Hepatocyte (in vitro differentiated cells): Measurements from ENCODE around the gene PDE4D. TPM values are rescaled to one million over a fixed set of nuclear protein-coding genes. Genes with fewer than 3 reads are reported as not detected.

Source experiments
- DNase-seq: peaks from one replicate; pipeline ENCODE4 v3.0.0-alpha.2; 2016; ENCODE audit warnings: low spot score
- H2AFZ ChIP-seq: fragments of 200-600 bp; sonication (generic); 2 replicates; pipeline ENCODE4 v1.6.0; 2016; ENCODE audit warnings: antibody characterized with exemption, mild to moderate bottlenecking
- H3K27ac ChIP-seq: fragments of 200-600 bp; sonication (generic); 2 replicates; pipeline ENCODE4 v1.5.1; 2016; ENCODE audit warnings: mild to moderate bottlenecking
- H3K27me3 ChIP-seq: fragments of 200-600 bp; sonication (generic); 2 replicates; pipeline ENCODE4 v1.6.1; 2016
- H3K36me3 ChIP-seq: fragments of 200-600 bp; sonication (generic); replicated peaks from 2 replicates; pipeline ENCODE4 v1.5.1; 2016; ENCODE audit warnings: low read depth; ENCODE audit not compliant: insufficient read depth
- H3K4me1 ChIP-seq: fragments of 200-600 bp; sonication (generic); 2 replicates; pipeline ENCODE4 v1.5.1; 2016; ENCODE audit warnings: mild to moderate bottlenecking, moderate library complexity; ENCODE audit not compliant: insufficient read depth
- H3K4me2 ChIP-seq: fragments of 200-600 bp; sonication (generic); 2 replicates; pipeline ENCODE4 v1.6.0; 2016
- H3K4me3 ChIP-seq: fragments of 200-600 bp; sonication (generic); 2 replicates; pipeline ENCODE4 v1.5.1; 2016; ENCODE audit warnings: mild to moderate bottlenecking
- H3K79me2 ChIP-seq: fragments of 200-600 bp; sonication (generic); 2 replicates; pipeline ENCODE4 v1.6.0; 2017; ENCODE audit warnings: mild to moderate bottlenecking
- H3K9me2 ChIP-seq: fragments of 200-600 bp; sonication (generic); replicated peaks from 2 replicates; pipeline ENCODE4 v1.6.0; 2017; ENCODE audit warnings: mild to moderate bottlenecking; ENCODE audit not compliant: insufficient read depth
- H3K9me3 ChIP-seq: fragments of 200-600 bp; sonication (generic); 2 replicates; pipeline ENCODE4 v1.5.1; 2016; ENCODE audit warnings: low read depth, mild to moderate bottlenecking
- H4K20me1 ChIP-seq: fragments of 200-600 bp; sonication (generic); 2 replicates; pipeline ENCODE4 v1.6.0; 2016; ENCODE audit warnings: mild to moderate bottlenecking; ENCODE audit not compliant: insufficient read depth, poor library complexity, severe bottlenecking
- EZH2 ChIP-seq: fragments of 200-600 bp; sonication (generic); IDR thresholded peaks from 2 replicates; pipeline ENCODE4 v1.6.1; 2016; ENCODE audit warnings: antibody characterized with exemption, mild to moderate bottlenecking, borderline replicate concordance
- EZH2phosphoT487 ChIP-seq: fragments of 200-600 bp; sonication (generic); IDR thresholded peaks from one replicate; pipeline ENCODE4 v1.6.1; 2018; ENCODE audit warnings: antibody characterized with exemption, mild to moderate bottlenecking, low read depth, moderate library complexity; ENCODE audit not compliant: unreplicated experiment, severe bottlenecking
- WGBS: methylation state at CpG from one replicate; pipeline ENCODE4 v1.1.6; 2016; ENCODE audit warnings: low lambda C conversion rate; ENCODE audit errors: missing lambda C conversion rate; 5-methylcytosine and 5-hydroxymethylcytosine counted together
- polyA plus RNA-seq: library from polyadenylated mRNA; unstranded; fragments of >200 nt; fragmentation: Nextera tagmentation; extraction: Ambion mirVana; gene quantifications from 2 replicates; pipeline ENCODE4 v1.2.1, GENCODE V29; 2016
- total RNA-seq: library from RNA; depleted of rRNA; stranded (reverse); fragments of >200 nt; gene quantifications from 2 replicates; pipeline ENCODE4 v1.2.3, GENCODE V29; 2014
- TF ChIP-seq, protein P1 (sequence below): fragments of 200-600 bp; sonication (generic); IDR thresholded peaks from 2 replicates; pipeline ENCODE4 v1.5.1; 2016; ENCODE audit warnings: antibody characterized with exemption, mild to moderate bottlenecking; ENCODE audit not compliant: poor library complexity

The PDE4D gene
- total RNA-seq (42.2 and 45.2 TPM in 2 replicates), polyA plus RNA-seq (14.5 and 21.5 TPM in 2 replicates)

DNA sequence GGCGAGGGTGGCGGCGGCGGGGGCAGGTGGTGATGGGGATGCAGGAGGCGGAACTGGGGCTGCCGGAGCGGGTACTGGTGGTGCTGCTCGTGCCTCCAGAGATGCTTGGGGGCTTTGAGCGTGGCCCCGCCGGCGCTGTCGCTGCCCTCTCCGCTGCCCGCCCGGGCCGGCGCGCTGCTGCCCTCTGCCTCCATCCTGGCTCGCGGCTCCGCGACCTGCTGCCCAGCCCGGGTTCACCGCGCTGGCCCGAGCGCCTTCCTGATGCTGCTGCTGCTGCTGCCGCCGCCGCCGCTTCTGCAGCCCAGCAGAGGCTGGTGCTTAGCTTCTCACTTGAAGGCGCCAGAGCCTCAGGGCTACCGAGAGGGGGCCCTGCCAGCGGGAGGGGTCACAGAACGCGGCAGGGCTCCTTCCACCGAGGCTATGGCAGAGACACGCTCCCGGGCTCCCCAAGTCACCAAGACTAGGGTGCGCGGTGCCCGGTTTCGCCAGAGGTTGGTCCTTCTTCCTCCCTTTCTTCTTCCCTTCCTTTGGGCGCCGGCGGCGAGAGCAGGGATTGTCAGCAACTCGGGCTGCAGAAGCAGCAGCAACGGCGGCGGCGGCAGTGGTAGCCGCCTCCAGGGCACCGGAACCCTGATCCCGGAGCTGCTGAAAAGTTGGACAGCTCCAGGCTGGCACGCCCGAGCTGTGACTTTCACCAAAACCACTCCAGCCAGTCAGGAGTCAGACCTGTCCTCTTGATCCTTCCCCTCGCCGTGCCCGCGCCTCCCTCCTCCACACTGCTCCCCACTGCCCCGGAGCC lies at the start of gene PDE4D:
PDE4D (minus strand) TSS at position 298 of the 799 bp plus-strand sequence.
- Histone ChIP-seq H2AFZ (no peak within 1 kb of the TSS), H3K27me3 (peaks cover 66% of the 10 kb centered on the region), H3K4me2 (peak within 1 kb of the TSS; percentile 92), H3K9me2 (no peaks in the 10 kb centered on the region), H3K4me3 (no peak within 1 kb of the TSS), H3K4me1 (no peaks in the 10 kb centered on the region), H4K20me1 (no peaks in the 10 kb centered on the region), H3K27ac (no peak within 1 kb of the TSS), H3K36me3 (no peaks in the 10 kb centered on the region), H3K79me2 (no peaks in the 10 kb centered on the region), H3K9me3 (no peaks in the 10 kb centered on the region)
- TF ChIP-seq EZH2 = peak; percentile 66
- TF ChIP-seq, protein P1, sequence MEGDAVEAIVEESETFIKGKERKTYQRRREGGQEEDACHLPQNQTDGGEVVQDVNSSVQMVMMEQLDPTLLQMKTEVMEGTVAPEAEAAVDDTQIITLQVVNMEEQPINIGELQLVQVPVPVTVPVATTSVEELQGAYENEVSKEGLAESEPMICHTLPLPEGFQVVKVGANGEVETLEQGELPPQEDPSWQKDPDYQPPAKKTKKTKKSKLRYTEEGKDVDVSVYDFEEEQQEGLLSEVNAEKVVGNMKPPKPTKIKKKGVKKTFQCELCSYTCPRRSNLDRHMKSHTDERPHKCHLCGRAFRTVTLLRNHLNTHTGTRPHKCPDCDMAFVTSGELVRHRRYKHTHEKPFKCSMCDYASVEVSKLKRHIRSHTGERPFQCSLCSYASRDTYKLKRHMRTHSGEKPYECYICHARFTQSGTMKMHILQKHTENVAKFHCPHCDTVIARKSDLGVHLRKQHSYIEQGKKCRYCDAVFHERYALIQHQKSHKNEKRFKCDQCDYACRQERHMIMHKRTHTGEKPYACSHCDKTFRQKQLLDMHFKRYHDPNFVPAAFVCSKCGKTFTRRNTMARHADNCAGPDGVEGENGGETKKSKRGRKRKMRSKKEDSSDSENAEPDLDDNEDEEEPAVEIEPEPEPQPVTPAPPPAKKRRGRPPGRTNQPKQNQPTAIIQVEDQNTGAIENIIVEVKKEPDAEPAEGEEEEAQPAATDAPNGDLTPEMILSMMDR = no peak
- peak; percentile 87 for DNase-seq
- WGBS = 1% methylated on average over 54 of the region's 63 CpGs

- Histone ChIP-seq H3K4me2 (no peak overlapping the region), H3K27me3 (no peaks in the 10 kb centered on the region), H4K20me1 (no peaks in the 10 kb centered on the region), H3K4me3 (no peak overlapping the region), H3K9me3 (no peaks in the 10 kb centered on the region), H3K4me1 (no peaks in the 10 kb centered on the region), H3K36me3 (no peaks in the 10 kb centered on the region), H3K27ac (no peak overlapping the region), H3K9me2 (no peaks in the 10 kb centered on the region), H2AFZ (no peak overlapping the region), H3K79me2 (no peaks in the 10 kb centered on the region)
- TF ChIP-seq EZH2 (no peak), EZH2phosphoT487 (no peak)
- TF ChIP-seq, protein P1 = no peak
- DNase-seq = no peak
- 85% methylated on average over 3 of the region's 3 CpGs for WGBS
Observed at GRCh38 chr5:59937633-59938032, 44.1 kb upstream of the PDE4D start.

GRCh38 chr5:59923465-59923864 lies 29.9 kb upstream of the PDE4D start:
- H2AFZ ChIP-seq = no peak overlapping the region
- H3K27ac ChIP-seq = no peak overlapping the region
- H3K79me2 ChIP-seq = no peaks in the 10 kb centered on the region
- H4K20me1 ChIP-seq = no peaks in the 10 kb centered on the region
- WGBS = 88% methylated on average over 3 of the region's 3 CpGs
- peak; percentile 7 for DNase-seq
- H3K9me3 ChIP-seq = no peaks in the 10 kb centered on the region
- no peaks in the 10 kb centered on the region for H3K4me1 ChIP-seq
- TF ChIP-seq EZH2 (no peak), EZH2phosphoT487 (no peak)
- TF ChIP-seq, protein P1 = no peak
- H3K4me2 ChIP-seq = no peak overlapping the region
- no peaks in the 10 kb centered on the region for H3K9me2 ChIP-seq
- no peaks in the 10 kb centered on the region for H3K27me3 ChIP-seq
- no peaks in the 10 kb centered on the region for H3K36me3 ChIP-seq
- no peak overlapping the region for H3K4me3 ChIP-seq
